Fibroblast of mammary gland (primary cell): Measurements from ENCODE around the gene PTK7.

Experiments used
- DNase-seq: peaks from one replicate; pipeline ENCODE4 v3.0.0-alpha.2; 2010; ENCODE audit warnings: low read depth
- H3K4me3 ChIP-seq: 2 replicates; pipeline ENCODE4 v1.5.1; 2011; ENCODE audit warnings: low read depth, mild to moderate bottlenecking, low read length, moderate library complexity; ENCODE audit not compliant: control insufficient read depth
- CTCF ChIP-seq: conservative IDR thresholded peaks from 2 replicates; pipeline ENCODE4 v1.5.1; 2011; ENCODE audit warnings: low read depth, low read length, inconsistent platforms; ENCODE audit not compliant: control insufficient read depth, insufficient read depth

Gene PTK7

DNA sequence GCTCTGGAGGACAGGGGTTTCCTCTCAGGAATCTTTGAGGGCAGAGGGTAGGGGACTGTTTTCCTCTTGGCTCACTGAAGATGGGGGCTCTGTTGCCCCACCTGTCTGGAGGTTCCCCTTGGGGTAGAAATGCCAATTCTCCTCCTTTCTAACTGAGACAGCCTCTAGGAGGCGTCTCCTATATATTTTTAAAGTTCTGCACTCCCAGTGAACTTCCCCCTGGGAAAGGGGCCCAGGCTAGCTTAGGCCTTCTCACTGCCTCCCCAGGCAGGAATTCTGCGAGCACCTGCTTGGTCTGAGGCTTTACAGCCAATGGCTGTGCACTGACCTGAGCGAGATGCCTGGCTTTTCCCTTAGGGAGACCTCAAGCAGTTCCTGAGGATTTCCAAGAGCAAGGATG is 70.1 kb downstream of the PTK7 start:
- H3K4me3 ChIP-seq: no peak overlapping the region
- no peak for TF ChIP-seq CTCF
- no peak for DNase-seq

DNA sequence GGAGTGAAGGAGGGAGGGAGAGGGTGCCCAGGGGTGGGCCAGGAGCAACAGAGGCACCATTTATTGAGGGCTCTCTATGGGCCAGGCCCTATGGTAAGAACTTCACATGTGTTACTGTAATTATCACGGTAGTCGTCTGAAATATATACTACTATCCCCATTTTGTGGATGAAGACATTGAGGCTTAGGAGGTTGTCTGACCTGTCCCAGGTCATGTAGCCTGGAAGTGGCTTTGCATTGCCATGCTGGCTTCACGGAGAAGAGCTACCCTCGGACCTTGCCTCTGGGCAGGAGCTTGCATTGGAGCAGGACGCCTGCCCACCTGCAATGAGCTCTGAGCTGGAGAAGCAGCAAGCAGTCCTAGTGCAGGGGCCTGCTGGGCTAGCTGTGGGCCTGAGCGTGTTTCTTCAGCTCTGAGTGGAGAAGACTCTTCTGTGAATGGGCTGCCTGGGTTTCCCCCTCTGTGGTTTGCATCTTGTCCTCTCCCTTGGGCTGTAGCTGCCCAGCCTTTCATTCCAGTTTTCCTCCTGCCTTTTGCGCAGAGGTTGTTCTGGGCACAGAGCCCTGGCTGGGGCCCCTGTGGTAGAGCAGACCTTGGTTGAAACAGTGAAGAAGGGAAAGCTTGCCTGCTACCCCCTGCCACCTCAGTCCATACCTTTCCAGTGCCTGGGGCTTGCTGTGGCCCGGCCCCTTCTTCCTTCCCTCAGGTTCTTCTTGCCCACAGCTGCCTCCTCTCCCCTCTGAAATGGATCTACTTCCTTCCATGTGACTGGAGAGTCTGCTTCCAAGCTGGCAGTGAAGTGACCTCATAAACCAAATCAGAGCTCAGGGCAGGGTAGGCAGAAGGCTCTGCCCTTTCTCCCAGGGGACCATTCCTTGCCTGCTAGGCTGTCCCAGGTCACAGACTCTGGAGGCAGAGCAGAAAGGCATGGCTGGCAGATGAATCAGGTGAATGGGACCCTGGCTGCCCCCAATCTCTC is 70.9 kb downstream of the PTK7 start:
- no peak for TF ChIP-seq CTCF
- H3K4me3 ChIP-seq: no peak overlapping the region
- DNase-seq: no peak

DNA sequence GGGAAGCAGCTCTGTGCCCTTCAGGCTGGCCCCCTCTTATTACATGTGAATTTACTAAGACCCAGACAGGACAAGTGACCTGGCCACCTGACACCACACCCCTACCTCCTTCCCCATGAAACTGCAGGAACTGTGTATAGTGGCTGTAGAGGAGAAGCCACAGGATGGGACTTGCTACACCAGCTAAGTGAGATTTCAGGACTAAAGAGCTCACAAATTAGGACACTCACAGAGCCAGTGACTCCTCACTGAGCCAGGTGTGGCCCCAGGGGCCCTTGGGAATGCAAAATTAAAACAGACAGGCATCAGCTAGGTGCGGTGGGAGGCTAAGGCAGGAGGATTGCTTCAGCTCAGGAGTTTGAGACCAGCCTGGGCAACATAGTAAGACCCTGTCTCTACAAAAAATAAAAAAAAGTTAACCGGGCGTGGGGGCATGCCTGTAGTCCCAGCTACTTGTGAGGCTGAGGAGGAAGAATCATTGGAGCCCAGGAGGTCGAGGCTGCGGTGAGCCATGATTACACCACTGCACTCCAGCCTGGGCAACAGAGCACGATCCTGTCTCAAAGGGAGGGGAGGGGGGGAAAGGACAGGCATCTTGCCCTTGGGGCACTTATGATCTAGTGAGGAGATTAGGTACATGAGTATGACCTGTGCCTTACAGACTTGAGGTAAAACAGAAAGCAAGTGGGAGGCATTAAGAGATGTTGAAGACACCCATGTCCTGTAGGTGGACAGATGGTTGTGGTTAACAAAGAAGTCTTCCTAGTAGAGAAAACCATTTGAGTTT is 71.8 kb downstream of the PTK7 start:
- no peak overlapping the region for H3K4me3 ChIP-seq
- TF ChIP-seq CTCF: no peak
- DNase-seq: no peak

DNA sequence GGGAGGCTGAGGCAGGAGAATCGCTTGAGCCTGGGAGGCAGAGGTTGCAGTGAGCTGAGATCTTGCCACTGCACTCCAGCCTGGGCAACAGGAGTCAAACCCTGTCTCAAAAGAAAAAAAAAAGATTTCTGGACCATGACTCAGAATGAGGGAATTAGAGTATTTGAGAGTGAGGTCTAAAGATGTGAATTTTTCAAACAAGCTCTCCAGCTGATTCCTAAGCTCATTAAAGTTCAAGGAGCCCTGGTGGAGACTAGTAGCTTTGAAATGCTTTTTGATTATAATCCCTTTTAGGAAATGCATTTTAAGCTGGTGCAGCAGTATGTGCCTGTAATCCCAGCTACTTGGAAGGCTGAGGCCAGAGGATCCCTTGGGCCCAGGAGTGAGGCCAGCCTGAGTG is 73.2 kb downstream of the PTK7 start:
- TF ChIP-seq CTCF: no peak
- no peak overlapping the region for H3K4me3 ChIP-seq
- DNase-seq: no peak

- no peak for TF ChIP-seq CTCF
- DNase-seq: no peak
Observed at GRCh38 chr6:43150051-43150751, 74.1 kb downstream of the PTK7 start.

GRCh38 chr6:43159599-43159998 is 83.5 kb downstream of the PTK7 start:
- H3K4me3 ChIP-seq: no peak overlapping the region
- no peak for DNase-seq
- TF ChIP-seq CTCF: no peak

More at GRCh38 chr6:43150051-43150751, 74.1 kb downstream of the PTK7 start:
- no peak overlapping the region for H3K4me3 ChIP-seq
